GM10266 (cell line): ENCODE data around the gene SETD5.

Experiments
- DNase-seq: peaks from one replicate; pipeline ENCODE4 v3.0.0; 2012; ENCODE audit errors: extremely low spot score
- TF ChIP-seq, protein P1 (sequence below): IDR thresholded peaks from 2 replicates; pipeline ENCODE4 v1.5.1; 2012; ENCODE audit warnings: mild to moderate bottlenecking, low read depth; ENCODE audit not compliant: control insufficient read depth, insufficient read depth; ENCODE audit errors: missing control alignments

SETD5 gene

DNA sequence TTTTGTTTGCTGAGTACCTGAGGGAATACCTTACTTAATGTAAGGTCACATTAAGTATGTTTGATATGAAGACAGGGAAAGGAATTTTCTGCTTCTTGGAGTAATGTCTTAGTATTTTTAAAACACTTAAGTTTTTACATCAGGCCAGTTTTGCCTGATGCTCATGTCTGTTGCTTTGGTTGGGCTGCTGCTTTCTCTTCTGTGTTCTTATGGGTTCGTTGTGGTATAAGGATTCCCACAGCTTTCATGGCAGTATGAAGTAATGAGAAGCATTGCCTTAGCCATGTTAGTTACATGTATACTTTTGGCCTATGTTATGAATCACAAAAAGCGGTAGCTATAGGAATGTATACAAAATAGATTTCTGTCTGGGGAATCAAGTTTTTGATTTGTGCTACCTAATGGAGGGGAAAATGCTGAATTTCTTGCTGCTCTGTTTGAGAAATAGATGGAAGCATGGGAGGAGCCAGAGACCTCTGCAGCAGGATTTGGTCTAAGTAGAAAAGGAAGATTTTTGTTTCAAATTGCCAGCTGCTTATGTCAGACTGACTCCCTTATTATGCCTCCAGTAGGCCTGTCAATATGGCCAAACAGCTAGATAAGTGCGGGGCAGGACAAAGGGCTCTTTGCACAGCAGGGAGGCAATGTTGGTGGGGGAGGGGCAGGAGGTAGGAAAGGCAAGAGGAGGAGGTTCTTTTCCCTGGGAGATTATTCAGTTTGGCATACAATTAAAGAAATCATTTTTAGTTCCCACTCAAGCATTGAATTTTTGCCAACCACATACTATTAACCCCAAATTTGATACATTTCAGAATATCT, 5.2 kb downstream of the SETD5 start:
- DNase-seq: no peak
- TF ChIP-seq, protein P1, sequence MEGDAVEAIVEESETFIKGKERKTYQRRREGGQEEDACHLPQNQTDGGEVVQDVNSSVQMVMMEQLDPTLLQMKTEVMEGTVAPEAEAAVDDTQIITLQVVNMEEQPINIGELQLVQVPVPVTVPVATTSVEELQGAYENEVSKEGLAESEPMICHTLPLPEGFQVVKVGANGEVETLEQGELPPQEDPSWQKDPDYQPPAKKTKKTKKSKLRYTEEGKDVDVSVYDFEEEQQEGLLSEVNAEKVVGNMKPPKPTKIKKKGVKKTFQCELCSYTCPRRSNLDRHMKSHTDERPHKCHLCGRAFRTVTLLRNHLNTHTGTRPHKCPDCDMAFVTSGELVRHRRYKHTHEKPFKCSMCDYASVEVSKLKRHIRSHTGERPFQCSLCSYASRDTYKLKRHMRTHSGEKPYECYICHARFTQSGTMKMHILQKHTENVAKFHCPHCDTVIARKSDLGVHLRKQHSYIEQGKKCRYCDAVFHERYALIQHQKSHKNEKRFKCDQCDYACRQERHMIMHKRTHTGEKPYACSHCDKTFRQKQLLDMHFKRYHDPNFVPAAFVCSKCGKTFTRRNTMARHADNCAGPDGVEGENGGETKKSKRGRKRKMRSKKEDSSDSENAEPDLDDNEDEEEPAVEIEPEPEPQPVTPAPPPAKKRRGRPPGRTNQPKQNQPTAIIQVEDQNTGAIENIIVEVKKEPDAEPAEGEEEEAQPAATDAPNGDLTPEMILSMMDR: no peak

DNA sequence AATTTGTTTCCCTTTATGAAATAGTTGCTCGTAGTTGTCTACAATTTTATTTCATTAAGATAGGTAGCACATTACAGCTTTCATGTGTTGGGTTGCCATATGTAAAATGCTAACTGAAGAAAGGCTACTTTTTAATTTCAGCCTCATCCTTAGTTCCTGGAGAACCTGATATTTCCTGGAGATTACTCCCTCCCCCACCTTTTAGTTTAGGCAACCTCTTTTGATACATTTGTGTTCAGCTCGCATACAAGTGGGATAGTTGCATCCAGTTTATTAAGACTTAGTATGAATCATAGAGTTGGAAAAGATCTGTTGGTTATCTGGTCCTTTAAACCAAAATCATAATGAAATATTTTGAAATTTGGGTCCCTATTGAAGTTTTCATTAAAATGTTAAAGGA, 6.0 kb downstream of the SETD5 start:
- DNase-seq: no peak
- TF ChIP-seq, protein P1: no peak

DNA sequence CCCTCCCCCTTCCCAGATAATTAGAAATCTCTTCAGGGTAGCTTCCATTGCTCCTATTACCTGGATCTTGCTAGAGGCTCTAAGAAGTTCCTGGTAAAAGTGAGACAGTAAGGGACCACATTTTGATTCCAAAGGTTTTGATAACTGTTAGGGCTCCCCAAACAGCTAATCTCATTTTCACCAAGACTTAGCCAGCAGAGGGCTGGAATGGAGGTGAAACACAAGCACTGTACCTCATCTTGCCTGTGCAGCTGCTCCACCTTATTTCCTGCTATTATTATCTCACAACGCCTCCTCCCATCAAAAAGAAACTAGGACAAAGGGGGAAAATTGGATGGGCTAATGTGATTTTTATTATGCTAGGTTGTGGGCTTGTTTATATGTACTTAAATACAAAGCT, 7.3 kb downstream of the SETD5 start:
- no peak for DNase-seq
- TF ChIP-seq, protein P1: no peak

DNA sequence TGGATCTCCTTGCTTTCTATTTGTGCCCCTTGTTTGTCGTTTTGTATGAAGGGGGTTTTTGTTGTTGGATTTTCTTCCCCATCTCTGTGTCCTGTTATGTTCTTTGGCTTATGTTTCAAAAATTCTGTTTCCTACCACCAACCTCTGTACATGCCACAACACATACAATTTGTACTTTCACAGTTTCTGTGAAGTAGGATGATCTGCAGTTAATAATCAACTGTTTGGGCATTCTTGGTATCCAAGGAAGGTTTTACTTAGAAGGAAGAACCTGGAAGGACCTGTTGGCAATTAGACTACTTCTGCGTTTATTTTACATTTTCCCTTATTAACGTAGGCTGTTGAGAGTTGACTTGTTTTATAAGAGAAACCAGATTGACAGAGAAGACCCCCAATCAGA, 8.3 kb downstream of the SETD5 start:
- TF ChIP-seq, protein P1: no peak
- no peak for DNase-seq

DNA sequence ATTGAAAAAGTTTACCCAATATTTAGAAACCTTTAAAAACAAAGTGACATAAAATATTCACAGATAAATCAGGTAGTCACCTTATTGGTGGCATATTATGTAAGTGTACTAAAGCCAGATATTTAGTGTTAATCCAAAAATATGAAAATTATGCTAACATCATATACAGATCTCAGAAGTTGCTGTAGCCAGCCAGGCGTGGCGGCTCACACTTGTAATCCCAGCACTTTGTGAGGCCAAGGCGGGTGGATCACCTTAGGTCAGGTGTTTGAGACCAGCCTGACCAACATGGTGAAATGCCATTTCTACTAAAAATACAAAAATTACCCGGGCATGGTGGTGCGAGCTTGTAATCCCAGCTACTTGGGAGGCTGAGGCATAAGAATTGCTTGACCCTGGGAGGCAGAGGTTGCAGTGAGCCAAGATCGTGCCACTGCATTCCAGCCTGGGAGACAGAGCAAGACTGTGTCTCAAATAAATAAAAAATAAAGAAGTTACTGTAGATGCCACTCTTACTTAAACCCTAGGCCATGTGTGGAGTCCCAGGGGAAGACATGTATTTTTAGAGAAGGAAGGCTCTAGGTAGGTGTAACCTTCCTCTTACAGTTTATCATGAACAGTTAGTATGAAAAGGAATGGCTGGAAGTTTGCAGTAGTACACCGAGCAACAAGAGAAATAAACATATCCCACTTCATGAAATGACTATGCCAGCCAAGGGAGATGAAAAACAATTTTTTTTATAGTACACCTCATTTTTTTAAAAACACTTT, 9.6 kb downstream of the SETD5 start:
- DNase-seq: no peak
- TF ChIP-seq, protein P1: no peak

DNA sequence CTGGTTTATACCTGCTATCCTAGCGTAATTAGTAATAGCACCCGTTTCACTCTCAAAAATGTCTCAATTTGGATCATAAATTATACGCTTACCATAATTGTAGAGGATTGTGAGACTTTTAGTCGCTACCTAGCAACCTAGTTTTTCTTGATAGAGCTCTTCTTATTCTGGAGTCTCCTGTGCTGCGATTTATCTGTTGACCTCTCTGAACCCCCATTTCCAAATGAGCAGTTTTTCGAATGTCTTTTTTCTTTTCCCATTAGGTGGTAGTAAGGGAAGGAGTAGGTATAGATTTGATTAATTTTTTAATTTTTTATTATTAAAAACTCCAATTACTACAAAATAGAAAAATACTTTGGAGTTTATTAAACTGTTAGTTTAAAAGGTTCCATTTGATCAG, 10.6 kb downstream of the SETD5 start:
- DNase-seq: no peak
- TF ChIP-seq, protein P1: no peak

DNA sequence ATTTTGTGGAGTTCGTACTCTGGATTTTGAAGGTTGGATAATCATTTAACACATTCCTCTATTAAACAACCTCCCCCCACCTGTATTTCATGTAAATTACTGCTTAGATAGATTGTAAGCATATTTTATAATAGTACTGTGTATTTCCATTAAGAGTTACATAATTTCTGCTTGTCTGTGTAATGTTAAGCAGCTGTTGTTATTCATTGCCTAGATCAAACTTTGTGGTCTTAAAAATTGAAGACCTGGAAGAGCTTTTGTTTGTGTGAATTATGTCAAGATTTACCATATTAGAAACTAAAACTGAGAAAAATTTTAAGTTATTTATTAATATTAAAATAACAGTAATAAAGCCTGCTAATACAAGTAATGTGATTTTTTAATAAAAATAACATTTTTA, 11.1 kb downstream of the SETD5 start:
- DNase-seq: no peak
- TF ChIP-seq, protein P1: no peak
